IMR-90 (cell line): ENCODE results near the gene KRTAP5-5.

Experiments used
- BHLHE40 ChIP-seq: fragments of 150-350 bp; IDR thresholded peaks from 2 replicates; pipeline ENCODE4 v1.6.1; 2016; ENCODE audit warnings: mild to moderate bottlenecking, low read depth, low read length
- CEBPB ChIP-seq: IDR thresholded peaks from 2 replicates; pipeline ENCODE4 v1.6.1; 2012; ENCODE audit warnings: low read depth, low read length, improper control_type of control experiment
- FOS ChIP-seq: fragments of 150-350 bp; IDR thresholded peaks from 2 replicates; pipeline ENCODE4 v1.6.1; 2016; ENCODE audit warnings: low read depth, low read length
- MAFK ChIP-seq: IDR thresholded peaks from 2 replicates; pipeline ENCODE4 v1.6.1; 2012; ENCODE audit warnings: low read depth, low read length, improper control_type of control experiment
- MAZ ChIP-seq: IDR thresholded peaks from 2 replicates; pipeline ENCODE4 v1.6.1; 2012; ENCODE audit warnings: low read depth, mild to moderate bottlenecking, low read length, improper control_type of control experiment, moderate library complexity, borderline replicate concordance
- MXI1 ChIP-seq: IDR thresholded peaks from 2 replicates; pipeline ENCODE4 v1.6.1; 2012; ENCODE audit warnings: low read depth, mild to moderate bottlenecking, low read length, moderate library complexity, borderline replicate concordance
- POLR2A ChIP-seq: IDR thresholded peaks from 2 replicates; pipeline ENCODE4 v1.6.1; 2012; ENCODE audit warnings: mild to moderate bottlenecking, low read depth, low read length
- RAD21 ChIP-seq: IDR thresholded peaks from 2 replicates; pipeline ENCODE4 v1.6.1; 2012; ENCODE audit warnings: low read length, improper control_type of control experiment
- RCOR1 ChIP-seq: IDR thresholded peaks from 2 replicates; pipeline ENCODE4 v1.6.1; 2012; ENCODE audit warnings: mild to moderate bottlenecking, low read length, improper control_type of control experiment; ENCODE audit not compliant: insufficient replicate concordance
- RFX5 ChIP-seq: IDR thresholded peaks from 2 replicates; pipeline ENCODE4 v1.8.0; 2012; ENCODE audit warnings: low read depth, mild to moderate bottlenecking, low read length, moderate library complexity
- SMC3 ChIP-seq: fragments of 150-350 bp; IDR thresholded peaks from 2 replicates; pipeline ENCODE4 v1.6.1; 2016; ENCODE audit warnings: low read depth, mild to moderate bottlenecking, antibody characterized with exemption, low read length, moderate library complexity
- TF ChIP-seq, protein P1 (sequence below): fragments of 150-350 bp; IDR thresholded peaks from 2 replicates; pipeline ENCODE4 v1.6.1; 2017; ENCODE audit warnings: mild to moderate bottlenecking, antibody characterized with exemption, low read length, low read depth
- TF ChIP-seq, protein P2 (sequence below): conservative IDR thresholded peaks from 2 replicates; pipeline ENCODE4 v1.5.1; 2012; ENCODE audit warnings: mild to moderate bottlenecking, low read depth, low read length, improper control_type of control experiment
- TF ChIP-seq, protein P3 (sequence below): fragments of 150-350 bp; IDR thresholded peaks from 2 replicates; pipeline ENCODE4 v1.6.1; 2016; ENCODE audit warnings: low read depth, mild to moderate bottlenecking, low read length, moderate library complexity, borderline replicate concordance

DNA sequence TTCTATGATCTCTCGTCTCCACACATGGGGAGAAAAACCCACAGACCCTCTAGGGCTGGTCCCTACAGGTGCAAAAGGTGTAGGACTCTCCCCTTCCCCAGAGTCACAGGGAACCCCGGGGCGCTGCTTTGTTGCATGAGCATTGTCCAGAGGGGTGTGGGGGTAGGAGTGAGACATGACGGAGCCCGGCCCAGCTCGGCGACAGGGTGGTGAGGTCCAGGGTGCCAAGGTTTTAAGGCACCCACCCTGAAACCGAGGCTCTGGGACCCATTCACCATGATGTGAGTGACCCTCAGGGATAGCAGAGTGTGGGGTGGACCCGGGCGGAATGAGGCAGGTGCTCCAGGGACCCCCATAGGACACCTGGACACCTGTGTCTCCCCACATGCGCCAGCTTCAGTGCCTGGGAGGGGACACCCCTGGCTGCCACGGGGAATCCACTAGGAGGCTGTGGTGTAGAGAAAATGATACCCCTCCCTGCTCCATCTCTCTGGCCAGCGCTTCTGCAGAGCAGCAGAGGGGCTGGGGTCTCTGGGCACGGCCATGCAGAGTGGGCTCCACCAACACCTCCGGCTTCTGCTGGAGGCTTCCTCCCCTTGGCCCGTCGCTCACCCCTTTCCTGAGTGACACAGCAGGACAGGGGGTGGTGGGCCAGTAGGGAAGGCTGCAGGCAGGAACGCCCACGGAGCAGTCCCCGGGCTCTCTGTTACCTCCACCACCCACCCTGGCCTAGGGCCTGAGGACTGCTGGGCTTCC is 15.2 kb downstream of the KRTAP5-5 start:
- TF ChIP-seq, protein P1, sequence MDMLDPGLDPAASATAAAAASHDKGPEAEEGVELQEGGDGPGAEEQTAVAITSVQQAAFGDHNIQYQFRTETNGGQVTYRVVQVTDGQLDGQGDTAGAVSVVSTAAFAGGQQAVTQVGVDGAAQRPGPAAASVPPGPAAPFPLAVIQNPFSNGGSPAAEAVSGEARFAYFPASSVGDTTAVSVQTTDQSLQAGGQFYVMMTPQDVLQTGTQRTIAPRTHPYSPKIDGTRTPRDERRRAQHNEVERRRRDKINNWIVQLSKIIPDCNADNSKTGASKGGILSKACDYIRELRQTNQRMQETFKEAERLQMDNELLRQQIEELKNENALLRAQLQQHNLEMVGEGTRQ: no peak
- TF ChIP-seq, protein P2, sequence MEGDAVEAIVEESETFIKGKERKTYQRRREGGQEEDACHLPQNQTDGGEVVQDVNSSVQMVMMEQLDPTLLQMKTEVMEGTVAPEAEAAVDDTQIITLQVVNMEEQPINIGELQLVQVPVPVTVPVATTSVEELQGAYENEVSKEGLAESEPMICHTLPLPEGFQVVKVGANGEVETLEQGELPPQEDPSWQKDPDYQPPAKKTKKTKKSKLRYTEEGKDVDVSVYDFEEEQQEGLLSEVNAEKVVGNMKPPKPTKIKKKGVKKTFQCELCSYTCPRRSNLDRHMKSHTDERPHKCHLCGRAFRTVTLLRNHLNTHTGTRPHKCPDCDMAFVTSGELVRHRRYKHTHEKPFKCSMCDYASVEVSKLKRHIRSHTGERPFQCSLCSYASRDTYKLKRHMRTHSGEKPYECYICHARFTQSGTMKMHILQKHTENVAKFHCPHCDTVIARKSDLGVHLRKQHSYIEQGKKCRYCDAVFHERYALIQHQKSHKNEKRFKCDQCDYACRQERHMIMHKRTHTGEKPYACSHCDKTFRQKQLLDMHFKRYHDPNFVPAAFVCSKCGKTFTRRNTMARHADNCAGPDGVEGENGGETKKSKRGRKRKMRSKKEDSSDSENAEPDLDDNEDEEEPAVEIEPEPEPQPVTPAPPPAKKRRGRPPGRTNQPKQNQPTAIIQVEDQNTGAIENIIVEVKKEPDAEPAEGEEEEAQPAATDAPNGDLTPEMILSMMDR: no peak
- TF ChIP-seq POLR2A (no peak), CEBPB (no peak), SMC3 (no peak), RFX5 (no peak), MAFK (no peak), RAD21 (no peak), MXI1 (no peak), BHLHE40 (no peak), FOS (no peak), RCOR1 (no peak), MAZ (no peak)
- TF ChIP-seq, protein P3, sequence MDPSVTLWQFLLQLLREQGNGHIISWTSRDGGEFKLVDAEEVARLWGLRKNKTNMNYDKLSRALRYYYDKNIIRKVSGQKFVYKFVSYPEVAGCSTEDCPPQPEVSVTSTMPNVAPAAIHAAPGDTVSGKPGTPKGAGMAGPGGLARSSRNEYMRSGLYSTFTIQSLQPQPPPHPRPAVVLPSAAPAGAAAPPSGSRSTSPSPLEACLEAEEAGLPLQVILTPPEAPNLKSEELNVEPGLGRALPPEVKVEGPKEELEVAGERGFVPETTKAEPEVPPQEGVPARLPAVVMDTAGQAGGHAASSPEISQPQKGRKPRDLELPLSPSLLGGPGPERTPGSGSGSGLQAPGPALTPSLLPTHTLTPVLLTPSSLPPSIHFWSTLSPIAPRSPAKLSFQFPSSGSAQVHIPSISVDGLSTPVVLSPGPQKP: no peak
